Measurements from ENCODE around the gene CCN6. TPM values are rescaled to one million over a fixed set of nuclear protein-coding genes. Genes with fewer than 3 reads are reported as not detected.

CCN6 gene
- total RNA-seq, 1 experiment from 2014 or later, result not detected

DNA sequence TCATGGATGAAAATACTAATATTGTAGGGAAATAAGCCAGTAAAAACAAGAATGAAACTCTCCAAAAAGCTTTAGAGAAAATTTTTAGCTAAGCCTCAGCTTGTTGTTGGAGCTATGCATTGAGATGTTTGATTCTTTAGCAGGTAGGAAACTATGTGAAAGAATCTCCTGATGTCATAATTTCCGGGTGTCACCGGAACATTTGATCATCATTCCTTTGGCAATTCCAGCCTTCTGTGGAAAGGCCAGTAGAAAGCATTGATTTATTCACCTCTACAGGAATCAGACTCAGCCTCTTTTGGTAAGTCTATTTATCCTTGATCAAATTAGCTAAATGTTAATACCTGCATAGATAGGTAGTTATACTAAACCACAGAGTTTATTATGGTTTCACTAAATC lies 43.0 kb downstream of the CCN6 start:
- Histone ChIP-seq H3K23me2 (ENCODE audit: insufficient read length, low read depth, low read length, poor library complexity, severe bottlenecking) (no peaks in the 10 kb centered on the region), H3K4me2 (ENCODE audit: insufficient read depth, insufficient read length, low read length) (no peak overlapping the region), H3K79me2 (ENCODE audit: insufficient read depth, low read length) (no peaks in the 10 kb centered on the region), H3K14ac (ENCODE audit: insufficient read depth, low read length) (no peak overlapping the region), H4K91ac (ENCODE audit: insufficient read length, low read depth, low read length) (no peak overlapping the region), H2BK12ac (ENCODE audit: insufficient read length, low read depth, low read length) (no peak overlapping the region), H3K4ac (ENCODE audit: low read depth, low read length) (no peak overlapping the region), H2BK20ac (ENCODE audit: low read depth, low read length, poor library complexity, severe bottlenecking) (no peak overlapping the region), H3K9me3 (ENCODE audit: control insufficient read depth, low read depth, low read length) (no peaks in the 10 kb centered on the region), H3K4me1 (ENCODE audit: insufficient read depth, low read length) (peaks cover 12% of the 10 kb centered on the region), H3T11ph (ENCODE audit: low read length) (no peak overlapping the region), H3K9ac (ENCODE audit: extremely low read depth, insufficient read length, low read length) (no peak overlapping the region), H3K79me1 (ENCODE audit: insufficient read depth, low read depth, low read length, poor library complexity, severe bottlenecking) (no peaks in the 10 kb centered on the region), H2AFZ (ENCODE audit: low read length) (no peak overlapping the region), H2BK15ac (ENCODE audit: low read depth, low read length) (no peak overlapping the region), H4K5ac (ENCODE audit: insufficient read length, low read depth, low read length) (no peak overlapping the region), H4K20me1 (ENCODE audit: control insufficient read depth, insufficient read depth, insufficient read length) (no peaks in the 10 kb centered on the region), H4K8ac (replicated peaks; ENCODE audit: insufficient read length, low read depth, low read length) (no peak overlapping the region), H3K27ac (ENCODE audit: insufficient read length, low read depth, low read length) (no peak overlapping the region), H2AK5ac (ENCODE audit: insufficient read length, low read length) (no peak overlapping the region), H3K27me3 (ENCODE audit: insufficient read depth, low read length) (no peaks in the 10 kb centered on the region), H2BK5ac (ENCODE audit: insufficient read length, low read length) (no peak overlapping the region), H3K18ac (ENCODE audit: insufficient read length, low read depth, low read length) (no peak overlapping the region), H3K23ac (ENCODE audit: insufficient read length, low read depth, low read length) (no peak overlapping the region), H3K56ac (ENCODE audit: insufficient read length, low read depth, low read length) (no peak overlapping the region), H2BK120ac (ENCODE audit: low read depth, low read length, poor library complexity, severe bottlenecking) (no peak overlapping the region)
- Mint-ChIP-seq H3K9me3 (no peaks in the 10 kb centered on the region), H3K4me1 (peaks cover 20 to 27% of the 10 kb centered on the region in 2 experiments), H3K27me3 (ENCODE audit: low read depth) (no peaks in the 10 kb centered on the region), H3K27ac (no peak overlapping the region), H3K36me3 (ENCODE audit: insufficient read depth in 1 of 3, low read depth in 3 of 3) (no peaks in the 10 kb centered on the region; a peak in 1 of 7 replicates), H3K4me3 (no peak overlapping the region)
- TF ChIP-seq CTCF (conservative IDR thresholded peaks at IDR 0.05), result no peak
- no peak for DNase-seq
- no CpG with 5 or more reads among the region's 2 CpGs for WGBS (ENCODE audit: extremely low coverage, insufficient read length, low lambda C conversion rate)
